ENCODE results near the gene ATG2B.
A peak's percentile ranks its signal among the peaks of the same experiment; 100 is the strongest.

ATG2B gene

GRCh38 chr14:96268431-96269358 lies 94.4 kb downstream of the ATG2B start:
- Histone ChIP-seq H3K4me1 (ENCODE audit: control insufficient read depth in 5 of 5, insufficient read depth in 5 of 5, low read length in 5 of 5) (peaks cover 0 to 39% (median 20%) of the 10 kb centered on the region in 5 donors), H3K27ac (ENCODE audit: low read depth, low read length) (peak overlapping the region; percentile 40), H3K9ac (ENCODE audit: low read length in 5 of 5) (no peak overlapping the region), H3K9me3 (ENCODE audit: control insufficient read depth in 5 of 5, low read length in 5 of 5) (peaks cover 0 to 6% (median 5%) of the 10 kb centered on the region in 5 donors), H3K36me3 (ENCODE audit: control insufficient read depth in 5 of 5, insufficient read depth in 5 of 5, low read length in 5 of 5) (no peaks in the 10 kb centered on the region), H3K27me3 (ENCODE audit: control insufficient read depth in 5 of 5, insufficient read depth in 4 of 5, low read length in 5 of 5) (peaks cover 0 to 15% (median 4%) of the 10 kb centered on the region in 5 donors), H3K4me3 (ENCODE audit: low read depth in 1 of 5, low read length in 5 of 5) (no peak overlapping the region)

- H3K27me3 ChIP-seq (ENCODE audit: control insufficient read depth in 5 of 5, insufficient read depth in 4 of 5, low read length in 5 of 5): peaks cover 0 to 15% (median 4%) of the 10 kb centered on the region in 5 donors
- H3K4me3 ChIP-seq (ENCODE audit: low read depth in 1 of 5, low read length in 5 of 5): no peak overlapping the region
- H3K9me3 ChIP-seq (ENCODE audit: control insufficient read depth in 5 of 5, low read length in 5 of 5): peaks cover 0 to 6% (median 5%) of the 10 kb centered on the region in 5 donors
- peaks cover 0 to 39% (median 20%) of the 10 kb centered on the region in 5 donors for H3K4me1 ChIP-seq (ENCODE audit: control insufficient read depth in 5 of 5, insufficient read depth in 5 of 5, low read length in 5 of 5)
- no peak overlapping the region for H3K27ac ChIP-seq (ENCODE audit: low read depth, low read length)
- no peaks in the 10 kb centered on the region for H3K36me3 ChIP-seq (ENCODE audit: control insufficient read depth in 5 of 5, insufficient read depth in 5 of 5, low read length in 5 of 5)
- no peak overlapping the region for H3K9ac ChIP-seq (ENCODE audit: low read length in 5 of 5)
These were observed 95.2 kb downstream of the ATG2B start for GRCh38 chr14:96267916-96268315.

GRCh38 chr14:96267336-96267735 lies 95.8 kb downstream of the ATG2B start:
- Histone ChIP-seq H3K36me3 (ENCODE audit: control insufficient read depth in 5 of 5, insufficient read depth in 5 of 5, low read length in 5 of 5) (no peaks in the 10 kb centered on the region), H3K27me3 (ENCODE audit: control insufficient read depth in 5 of 5, insufficient read depth in 4 of 5, low read length in 5 of 5) (peaks cover 0 to 15% (median 4%) of the 10 kb centered on the region in 5 donors), H3K9ac (ENCODE audit: low read length in 5 of 5) (no peak overlapping the region), H3K4me3 (ENCODE audit: low read depth in 1 of 5, low read length in 5 of 5) (no peak overlapping the region), H3K4me1 (ENCODE audit: control insufficient read depth in 5 of 5, insufficient read depth in 5 of 5, low read length in 5 of 5) (peaks cover 0 to 39% (median 20%) of the 10 kb centered on the region in 5 donors), H3K9me3 (ENCODE audit: control insufficient read depth in 5 of 5, low read length in 5 of 5) (peaks cover 0 to 5% (median 1%) of the 10 kb centered on the region in 5 donors), H3K27ac (ENCODE audit: low read depth, low read length) (no peak overlapping the region)

DNA sequence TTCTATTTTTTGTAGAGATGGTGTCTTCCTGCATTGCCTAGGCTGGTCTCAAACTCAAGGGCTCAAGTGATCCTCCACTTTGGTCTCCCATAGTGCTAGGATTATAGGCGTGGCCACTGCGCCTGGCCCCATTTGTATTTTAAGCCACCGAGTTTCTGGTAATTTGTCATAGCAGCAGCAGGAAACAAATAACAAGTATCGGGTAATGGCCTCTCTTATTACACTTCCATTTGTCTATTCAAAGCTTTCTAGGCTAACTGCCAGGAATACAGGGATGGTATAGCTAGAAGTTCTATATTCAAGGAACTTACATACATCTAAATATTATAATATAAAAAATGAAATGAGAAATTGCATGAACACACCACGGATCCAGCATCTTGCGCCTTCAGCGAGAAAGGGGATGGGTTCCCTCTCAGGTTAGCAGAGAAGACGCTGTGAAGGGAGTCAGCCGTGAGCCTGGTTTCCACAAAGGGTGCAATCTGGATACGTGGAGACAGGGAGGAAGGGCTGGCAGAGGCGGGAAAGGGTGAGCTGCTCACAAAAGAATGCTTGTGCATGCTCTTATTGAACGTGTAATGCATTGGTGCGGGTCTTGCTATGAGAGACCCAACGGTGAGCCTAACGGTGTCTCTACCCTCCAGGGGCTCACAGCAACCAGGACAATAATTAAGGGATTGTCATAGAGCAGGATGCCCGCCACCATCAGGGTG lies 97.6 kb downstream of the ATG2B start:
- H3K27me3 ChIP-seq (ENCODE audit: control insufficient read depth in 5 of 5, insufficient read depth in 4 of 5, low read length in 5 of 5): peaks cover 4 to 20% (median 5%) of the 10 kb centered on the region in 5 donors
- H3K4me3 ChIP-seq (ENCODE audit: low read depth in 1 of 5, low read length in 5 of 5): no peak overlapping the region
- H3K4me1 ChIP-seq (ENCODE audit: control insufficient read depth in 5 of 5, insufficient read depth in 5 of 5, low read length in 5 of 5): peaks cover 0 to 33% (median 17%) of the 10 kb centered on the region in 5 donors
- H3K9me3 ChIP-seq (ENCODE audit: control insufficient read depth in 5 of 5, low read length in 5 of 5): no peaks in the 10 kb centered on the region
- H3K9ac ChIP-seq (ENCODE audit: low read length in 5 of 5): no peak overlapping the region
- H3K36me3 ChIP-seq (ENCODE audit: control insufficient read depth in 5 of 5, insufficient read depth in 5 of 5, low read length in 5 of 5): no peaks in the 10 kb centered on the region
- no peak overlapping the region for H3K27ac ChIP-seq (ENCODE audit: low read depth, low read length)

GRCh38 chr14:96264853-96265252 lies 98.3 kb downstream of the ATG2B start:
- Histone ChIP-seq H3K36me3 (ENCODE audit: control insufficient read depth in 5 of 5, insufficient read depth in 5 of 5, low read length in 5 of 5) (no peaks in the 10 kb centered on the region), H3K9me3 (ENCODE audit: control insufficient read depth in 5 of 5, low read length in 5 of 5) (peaks cover 0 to under 1% (median 0%) of the 10 kb centered on the region in 5 donors), H3K9ac (ENCODE audit: low read length in 5 of 5) (no peak overlapping the region), H3K4me3 (ENCODE audit: low read depth in 1 of 5, low read length in 5 of 5) (no peak overlapping the region), H3K27ac (ENCODE audit: low read depth, low read length) (no peak overlapping the region), H3K27me3 (ENCODE audit: control insufficient read depth in 5 of 5, insufficient read depth in 4 of 5, low read length in 5 of 5) (peaks cover 4 to 20% (median 5%) of the 10 kb centered on the region in 5 donors), H3K4me1 (ENCODE audit: control insufficient read depth in 5 of 5, insufficient read depth in 5 of 5, low read length in 5 of 5) (peaks cover 0 to 27% (median 13%) of the 10 kb centered on the region in 5 donors)

GRCh38 chr14:96264200-96264553 lies 99.0 kb downstream of the ATG2B start:
- peaks cover 0 to 4% (median 0%) of the 10 kb centered on the region in 5 donors for H3K9me3 ChIP-seq (ENCODE audit: control insufficient read depth in 5 of 5, low read length in 5 of 5)
- peaks cover 4 to 19% (median 4%) of the 10 kb centered on the region in 5 donors for H3K27me3 ChIP-seq (ENCODE audit: control insufficient read depth in 5 of 5, insufficient read depth in 4 of 5, low read length in 5 of 5)
- H3K36me3 ChIP-seq (ENCODE audit: control insufficient read depth in 5 of 5, insufficient read depth in 5 of 5, low read length in 5 of 5): no peaks in the 10 kb centered on the region
- H3K4me1 ChIP-seq (ENCODE audit: control insufficient read depth in 5 of 5, insufficient read depth in 5 of 5, low read length in 5 of 5): peaks cover 0 to 20% (median 11%) of the 10 kb centered on the region in 5 donors
- H3K27ac ChIP-seq (ENCODE audit: low read depth, low read length): no peak overlapping the region
- no peak overlapping the region for H3K9ac ChIP-seq (ENCODE audit: low read length in 5 of 5)
- no peak overlapping the region for H3K4me3 ChIP-seq (ENCODE audit: low read depth in 1 of 5, low read length in 5 of 5)

DNA sequence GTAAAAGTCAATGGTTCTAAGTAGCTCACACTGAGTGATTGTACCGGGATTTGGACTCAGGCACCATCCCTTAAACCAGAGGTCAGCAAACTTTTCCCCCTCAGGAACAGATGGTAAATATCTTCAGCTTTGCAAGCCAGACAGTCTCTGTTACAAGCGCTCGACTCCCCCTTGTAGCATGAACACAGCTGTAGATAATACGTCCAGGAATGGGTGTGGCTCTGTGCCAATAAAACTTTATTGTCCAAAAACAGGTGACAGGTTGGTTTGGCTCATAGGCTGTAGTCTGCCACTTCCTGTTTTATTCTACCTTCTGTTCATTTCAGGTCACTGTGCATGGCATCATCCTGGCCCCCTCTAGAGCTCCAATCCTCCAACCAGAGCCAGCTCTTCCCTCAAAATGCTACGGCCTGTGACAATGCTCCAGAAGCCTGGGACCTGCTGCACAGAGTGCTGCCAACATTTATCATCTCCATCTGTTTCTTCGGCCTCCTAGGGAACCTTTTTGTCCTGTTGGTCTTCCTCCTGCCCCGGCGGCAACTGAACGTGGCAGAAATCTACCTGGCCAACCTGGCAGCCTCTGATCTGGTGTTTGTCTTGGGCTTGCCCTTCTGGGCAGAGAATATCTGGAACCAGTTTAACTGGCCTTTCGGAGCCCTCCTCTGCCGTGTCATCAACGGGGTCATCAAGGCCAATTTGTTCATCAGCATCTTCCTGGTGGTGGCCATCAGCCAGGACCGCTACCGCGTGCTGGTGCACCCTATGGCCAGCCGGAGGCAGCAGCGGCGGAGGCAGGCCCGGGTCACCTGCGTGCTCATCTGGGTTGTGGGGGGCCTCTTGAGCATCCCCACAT lies 99.6 kb downstream of the ATG2B start:
- Histone ChIP-seq H3K27ac (ENCODE audit: low read depth, low read length) (no peak overlapping the region), H3K9ac (ENCODE audit: low read length in 5 of 5) (no peak overlapping the region), H3K4me3 (ENCODE audit: low read depth in 1 of 5, low read length in 5 of 5) (peak overlapping the region in 1 of 5 donors; percentile 16)

DNA sequence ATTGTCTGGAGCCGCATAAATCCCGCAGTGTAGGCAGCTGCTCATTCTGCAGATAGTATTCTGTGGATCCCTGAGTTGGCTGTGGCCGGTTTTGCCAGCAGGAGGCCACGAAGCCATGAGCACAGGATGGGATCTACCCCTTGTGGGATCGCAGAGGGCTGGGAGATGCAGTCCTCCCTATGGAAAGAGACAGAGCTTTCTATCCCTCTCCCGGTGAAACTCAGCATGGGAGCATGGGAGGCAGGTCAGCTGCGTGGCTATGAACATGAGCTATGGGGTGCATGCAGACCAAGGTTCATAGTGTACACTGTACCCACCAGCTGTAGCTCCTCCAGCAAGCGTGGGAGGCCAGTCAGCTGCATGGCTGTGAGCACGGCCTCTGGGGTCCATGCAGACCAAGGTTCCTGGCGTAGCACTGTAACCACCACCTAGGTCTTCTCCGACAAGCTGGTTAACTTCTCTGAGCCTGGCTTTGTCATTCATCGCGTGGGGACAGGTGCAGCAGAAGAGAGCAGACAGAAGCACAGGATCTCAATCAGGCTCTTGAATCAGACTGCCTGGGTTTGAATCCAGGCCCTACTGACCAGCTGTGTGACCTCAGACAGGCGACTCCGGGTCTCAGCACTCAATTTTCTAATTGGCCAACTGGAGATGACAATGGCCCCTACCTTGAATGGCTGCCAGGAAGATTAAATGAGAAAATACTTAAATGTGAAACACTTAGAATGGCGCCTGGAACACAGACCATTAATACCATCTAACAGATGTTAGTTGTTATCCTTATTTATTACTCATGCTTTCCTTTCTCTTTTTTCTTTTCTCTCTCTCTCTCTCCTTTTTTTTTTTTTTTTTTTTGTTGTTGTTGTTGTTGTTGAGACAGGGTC lies 101.1 kb downstream of the ATG2B start:
- H3K9ac ChIP-seq (ENCODE audit: low read length in 5 of 5): no peak overlapping the region
- H3K4me3 ChIP-seq (ENCODE audit: low read depth in 1 of 5, low read length in 5 of 5): no peak overlapping the region
- H3K9me3 ChIP-seq (ENCODE audit: control insufficient read depth in 5 of 5, low read length in 5 of 5): peaks cover 0 to 4% (median 0%) of the 10 kb centered on the region in 5 donors
- peaks cover 0 to 3% (median 0%) of the 10 kb centered on the region in 5 donors for H3K4me1 ChIP-seq (ENCODE audit: control insufficient read depth in 5 of 5, insufficient read depth in 5 of 5, low read length in 5 of 5)
- H3K36me3 ChIP-seq (ENCODE audit: control insufficient read depth in 5 of 5, insufficient read depth in 5 of 5, low read length in 5 of 5): no peaks in the 10 kb centered on the region
- H3K27me3 ChIP-seq (ENCODE audit: control insufficient read depth in 5 of 5, insufficient read depth in 4 of 5, low read length in 5 of 5): peaks cover under 1 to 8% (median 4%) of the 10 kb centered on the region in 5 donors
- no peak overlapping the region for H3K27ac ChIP-seq (ENCODE audit: low read depth, low read length)

More for the DNA sequence above, 99.6 kb downstream of the ATG2B start:
- peaks cover 0 to 4% (median 0%) of the 10 kb centered on the region in 5 donors for H3K9me3 ChIP-seq (ENCODE audit: control insufficient read depth in 5 of 5, low read length in 5 of 5)
- peaks cover 4 to 15% (median 4%) of the 10 kb centered on the region in 5 donors for H3K27me3 ChIP-seq (ENCODE audit: control insufficient read depth in 5 of 5, insufficient read depth in 4 of 5, low read length in 5 of 5)
- H3K4me1 ChIP-seq (ENCODE audit: control insufficient read depth in 5 of 5, insufficient read depth in 5 of 5, low read length in 5 of 5): peaks cover 0 to 14% (median 5%) of the 10 kb centered on the region in 5 donors
- no peaks in the 10 kb centered on the region for H3K36me3 ChIP-seq (ENCODE audit: control insufficient read depth in 5 of 5, insufficient read depth in 5 of 5, low read length in 5 of 5)

DNA sequence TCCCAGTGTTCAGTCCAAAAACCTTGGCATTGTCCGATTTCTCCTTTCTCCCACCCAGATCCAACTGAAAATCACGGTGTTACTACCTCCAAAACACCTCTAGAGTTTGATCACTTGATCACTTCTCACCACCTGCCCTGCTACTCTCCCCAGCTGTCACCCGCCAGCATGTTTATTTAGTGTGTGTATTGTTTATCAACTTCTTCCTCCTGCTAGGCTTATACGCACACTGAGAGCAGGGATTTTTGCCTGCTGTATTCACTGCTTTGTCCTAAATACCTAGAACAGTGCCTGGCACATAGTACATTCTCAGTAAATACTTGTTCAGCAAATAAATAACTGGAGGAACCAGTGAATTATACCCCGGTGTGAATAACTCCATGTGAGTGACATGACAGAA lies 102.1 kb downstream of the ATG2B start:
- Histone ChIP-seq H3K27ac (ENCODE audit: low read depth, low read length) (no peak overlapping the region), H3K9me3 (ENCODE audit: control insufficient read depth in 5 of 5, low read length in 5 of 5) (peaks cover 0 to 4% (median 0%) of the 10 kb centered on the region in 5 donors), H3K4me1 (ENCODE audit: control insufficient read depth in 5 of 5, insufficient read depth in 5 of 5, low read length in 5 of 5) (peaks cover 0 to 10% (median under 1%) of the 10 kb centered on the region in 5 donors)

More for the DNA sequence above, 102.1 kb downstream of the ATG2B start:
- no peaks in the 10 kb centered on the region for H3K36me3 ChIP-seq (ENCODE audit: control insufficient read depth in 5 of 5, insufficient read depth in 5 of 5, low read length in 5 of 5)
- no peak overlapping the region for H3K9ac ChIP-seq (ENCODE audit: low read length in 5 of 5)
- H3K27me3 ChIP-seq (ENCODE audit: control insufficient read depth in 5 of 5, insufficient read depth in 4 of 5, low read length in 5 of 5): peaks cover 0 to 9% (median 4%) of the 10 kb centered on the region in 5 donors
- H3K4me3 ChIP-seq (ENCODE audit: low read depth in 1 of 5, low read length in 5 of 5): no peak overlapping the region
